ENCODE data around the gene PRRX1. TPM values are rescaled to one million over a fixed set of nuclear protein-coding genes. Genes with fewer than 3 reads are reported as not detected.

Gene PRRX1
- total and polyA plus RNA-seq, 8 donors, result 1.0 to 11.6 (median 2.3) TPM

DNA sequence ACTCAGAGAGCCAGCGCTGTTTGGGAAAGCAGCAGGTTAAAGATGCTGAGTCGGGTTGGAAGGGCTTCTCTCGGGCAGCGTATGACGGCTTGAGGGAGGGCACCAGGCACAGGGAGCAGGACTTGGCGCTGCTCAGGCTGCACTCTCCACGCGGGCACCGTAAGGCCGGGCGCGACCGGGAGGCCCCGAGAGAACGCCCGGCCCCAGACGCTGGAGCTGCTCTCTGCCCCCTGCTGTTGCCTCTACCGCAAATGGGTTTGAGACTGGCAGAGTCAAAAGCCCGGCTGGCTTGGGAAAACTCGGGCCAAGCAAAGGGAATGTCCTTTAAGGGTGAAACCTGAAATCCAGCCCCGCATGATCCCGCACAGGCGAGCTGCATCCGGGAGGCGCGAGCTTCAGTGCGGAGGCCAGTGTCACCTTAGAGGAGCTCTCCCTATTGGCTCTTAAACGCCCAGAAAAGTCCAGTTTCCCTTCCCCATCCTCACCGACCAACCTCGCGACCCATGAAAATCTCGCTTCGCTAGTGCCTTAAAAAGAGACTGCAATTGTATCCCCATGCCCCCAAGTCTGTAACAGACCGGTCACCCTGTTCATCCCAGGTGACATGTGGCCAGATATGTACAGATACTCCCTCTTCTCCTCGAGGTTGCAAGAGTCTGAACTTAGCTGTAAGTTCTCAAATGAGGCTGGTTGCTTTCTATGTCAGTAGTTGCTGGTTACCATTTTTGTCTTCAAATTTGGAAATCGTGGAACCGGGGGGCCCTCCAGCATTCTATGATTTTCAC, 1.1 kb downstream of the PRRX1 start:
- TF ChIP-seq, protein P1, sequence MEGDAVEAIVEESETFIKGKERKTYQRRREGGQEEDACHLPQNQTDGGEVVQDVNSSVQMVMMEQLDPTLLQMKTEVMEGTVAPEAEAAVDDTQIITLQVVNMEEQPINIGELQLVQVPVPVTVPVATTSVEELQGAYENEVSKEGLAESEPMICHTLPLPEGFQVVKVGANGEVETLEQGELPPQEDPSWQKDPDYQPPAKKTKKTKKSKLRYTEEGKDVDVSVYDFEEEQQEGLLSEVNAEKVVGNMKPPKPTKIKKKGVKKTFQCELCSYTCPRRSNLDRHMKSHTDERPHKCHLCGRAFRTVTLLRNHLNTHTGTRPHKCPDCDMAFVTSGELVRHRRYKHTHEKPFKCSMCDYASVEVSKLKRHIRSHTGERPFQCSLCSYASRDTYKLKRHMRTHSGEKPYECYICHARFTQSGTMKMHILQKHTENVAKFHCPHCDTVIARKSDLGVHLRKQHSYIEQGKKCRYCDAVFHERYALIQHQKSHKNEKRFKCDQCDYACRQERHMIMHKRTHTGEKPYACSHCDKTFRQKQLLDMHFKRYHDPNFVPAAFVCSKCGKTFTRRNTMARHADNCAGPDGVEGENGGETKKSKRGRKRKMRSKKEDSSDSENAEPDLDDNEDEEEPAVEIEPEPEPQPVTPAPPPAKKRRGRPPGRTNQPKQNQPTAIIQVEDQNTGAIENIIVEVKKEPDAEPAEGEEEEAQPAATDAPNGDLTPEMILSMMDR (IDR thresholded peaks at IDR 0.05), result no peak
- FAIRE-seq, result no peak
- H3K9me3 ChIP-seq, result no peaks in the 10 kb centered on the region
- ATAC-seq, result peak; percentile 53 to 78 (median 70)
- peak overlapping the region in 1 of 4 donors; percentile 42 for H3K27ac ChIP-seq
- H3K27me3 ChIP-seq, result peaks cover 0 to 42% (median 7%) of the 10 kb centered on the region in 4 donors
- peak overlapping the region; percentile 28 to 52 (median 38) for H3K4me3 ChIP-seq
- DNase-seq, result peak in 4 of 6 donors; percentile 31 to 71 (median 52)
- intact Hi-C loops (cut with DNase I), result no loop called here
- H3K4me1 ChIP-seq, result peaks cover 0 to 4% (median 0%) of the 10 kb centered on the region in 3 donors
- WGBS, 2 donors, result 10 to 11% methylated on average over 37 of the region's 37 CpGs
- H3K36me3 ChIP-seq, result no peaks in the 10 kb centered on the region

DNA sequence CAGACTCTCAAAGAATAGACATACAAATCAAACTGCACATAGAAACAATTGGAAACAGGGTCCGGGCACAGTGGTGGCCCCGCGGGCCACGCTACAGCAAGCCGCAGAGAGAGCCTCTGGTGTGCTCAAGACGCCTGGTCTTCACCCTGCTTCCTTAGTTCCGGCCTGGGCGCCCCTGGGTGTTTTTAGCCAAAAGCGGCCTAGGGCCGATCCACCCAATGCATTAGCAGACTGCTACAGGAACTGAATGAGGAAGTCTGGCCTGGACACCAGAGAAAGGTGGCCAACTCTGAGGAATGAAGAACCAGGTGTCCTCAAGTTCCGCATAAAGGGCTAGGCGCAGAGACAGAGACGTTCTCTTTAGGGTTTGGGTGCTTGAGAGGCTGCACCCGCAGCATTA, 1.7 kb downstream of the PRRX1 start:
- DNase-seq, result peak in 1 of 6 donors; percentile 36
- Histone ChIP-seq H3K36me3 (no peaks in the 10 kb centered on the region), H3K4me1 (peaks cover 0 to 4% (median 0%) of the 10 kb centered on the region in 3 donors), H3K4me3 (no peak overlapping the region), H3K27me3 (peaks cover 0 to 44% (median 9%) of the 10 kb centered on the region in 4 donors), H3K27ac (no peak overlapping the region), H3K9me3 (no peaks in the 10 kb centered on the region)
- intact Hi-C loops (cut with DNase I), result no loop called here
- 48 to 55% methylated on average over 14 of the region's 14 CpGs for WGBS, 2 donors
- no peak for FAIRE-seq
- no peak for ATAC-seq
- TF ChIP-seq, protein P1 (IDR thresholded peaks at IDR 0.05), result no peak

DNA sequence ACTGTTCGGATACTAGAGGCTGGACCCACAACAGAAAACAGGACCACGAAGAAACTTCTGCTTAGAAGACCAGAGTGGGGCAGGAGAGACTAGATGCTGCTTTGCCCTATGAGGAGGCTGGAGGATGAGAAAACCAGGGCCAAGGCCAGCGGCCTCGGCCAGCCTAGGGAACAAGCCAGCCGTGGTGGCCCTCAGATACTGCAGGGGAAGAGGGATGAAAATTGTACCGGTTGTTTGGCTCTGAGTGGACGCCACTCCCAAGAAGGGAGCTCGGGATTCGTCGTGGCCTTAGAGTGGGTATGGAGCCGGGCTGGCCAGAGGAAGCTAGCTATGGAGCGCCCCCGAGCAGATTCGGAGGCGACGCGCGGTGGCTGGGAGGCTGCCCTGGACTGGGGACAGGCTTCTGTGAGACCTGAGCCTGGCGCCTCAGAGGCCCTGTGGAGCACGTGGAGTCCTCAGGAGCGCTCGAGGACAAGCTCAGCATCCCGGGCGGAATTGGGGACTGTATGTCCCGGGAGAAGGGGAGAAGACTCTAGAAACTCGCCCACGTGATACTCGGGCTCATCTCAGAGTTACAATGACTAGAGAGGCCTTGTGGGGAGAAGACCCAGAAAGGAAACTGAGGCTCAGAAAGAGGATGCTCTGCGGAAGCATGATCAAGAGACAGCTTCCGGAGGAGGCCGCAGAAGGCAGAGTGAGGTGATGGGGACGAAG, 2.8 kb downstream of the PRRX1 start:
- H3K4me3 ChIP-seq, result no peak overlapping the region
- intact Hi-C loops (cut with DNase I), result no loop called here
- no peak overlapping the region for H3K27ac ChIP-seq
- whole genome bisulfite sequencing, 2 donors, result 19 to 21% methylated on average over 32 of the region's 32 CpGs
- no peaks in the 10 kb centered on the region for H3K36me3 ChIP-seq
- FAIRE-seq, result no peak
- peak in 1 of 6 donors; percentile 58 for DNase-seq
- ATAC-seq, result no peak
- TF ChIP-seq, protein P1 (IDR thresholded peaks at IDR 0.05), result no peak
- H3K27me3 ChIP-seq, result peaks cover 0 to 44% (median 9%) of the 10 kb centered on the region in 4 donors
- peaks cover 0 to 3% (median 0%) of the 10 kb centered on the region in 3 donors for H3K4me1 ChIP-seq
- H3K9me3 ChIP-seq, result no peaks in the 10 kb centered on the region

DNA sequence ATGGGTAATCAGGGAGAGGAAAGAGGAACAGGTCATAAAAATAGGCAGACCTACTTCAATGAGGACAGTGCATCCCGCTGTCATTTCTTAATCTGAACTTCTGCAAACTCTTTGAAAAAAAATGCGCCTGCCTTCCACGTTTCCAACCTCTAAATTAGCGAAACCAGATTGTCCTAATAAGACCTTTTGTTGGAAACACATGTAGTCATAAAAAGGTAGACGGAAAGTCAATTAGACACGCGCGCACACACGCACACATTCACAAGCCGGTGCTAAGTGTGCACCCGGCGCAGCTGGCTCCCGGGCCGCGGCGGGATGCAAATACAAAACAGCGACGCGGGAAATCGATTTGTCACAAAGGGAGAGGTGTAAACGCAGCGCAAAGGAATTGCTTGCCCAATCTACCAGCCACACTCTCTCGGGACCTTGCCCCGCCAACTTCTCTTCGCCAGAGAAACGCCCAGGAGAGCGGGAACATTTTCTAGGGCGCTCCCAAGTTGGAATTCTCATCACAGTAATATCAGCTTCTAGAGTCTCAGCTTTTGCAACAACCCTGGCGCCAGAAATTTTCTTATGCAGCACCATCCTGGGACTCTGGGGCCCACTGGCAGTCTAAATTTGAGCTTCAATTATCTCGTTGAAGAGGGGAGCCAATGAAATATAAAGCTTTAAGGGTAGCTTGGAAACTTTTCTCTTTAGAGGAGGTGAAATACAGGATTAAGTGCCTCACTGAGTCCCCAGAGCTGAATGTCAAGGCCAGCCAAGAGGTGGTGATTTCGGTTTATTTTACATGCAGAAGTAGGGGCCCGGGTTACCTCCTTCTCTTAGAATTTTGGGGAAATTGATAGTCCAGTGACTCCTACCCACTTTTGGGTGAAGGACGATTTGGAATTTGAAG, 4.5 kb downstream of the PRRX1 start:
- H3K27me3 ChIP-seq, result peaks cover 0 to 48% (median 9%) of the 10 kb centered on the region in 4 donors
- intact Hi-C loops (cut with DNase I), result no loop called here
- ATAC-seq, result no peak
- TF ChIP-seq, protein P1 (IDR thresholded peaks at IDR 0.05), result no peak
- no peaks in the 10 kb centered on the region for H3K36me3 ChIP-seq
- no peaks in the 10 kb centered on the region for H3K9me3 ChIP-seq
- FAIRE-seq, result no peak
- 8 to 14% methylated on average over 33 of the region's 33 CpGs for WGBS, 2 donors
- H3K4me1 ChIP-seq, result no peaks in the 10 kb centered on the region
- no peak overlapping the region for H3K4me3 ChIP-seq
- no peak for DNase-seq
- H3K27ac ChIP-seq, result no peak overlapping the region
